T47D (cell line): Measurements from ENCODE around the gene WFDC6.
"Not testable (repeated sequence)": the region's sequence is repeated elsewhere in the genome, so short reads cannot be mapped to it uniquely, and the experiment has no call there.

Source experiments
- DNase-seq, 2 experiments: peaks; one replicate each; pipeline versions ENCODE4 v3.0.0 to v3.0.0-alpha.2; 2011 to 2012; ENCODE audit warnings: low read depth in 1 of 2, low spot score in 1 of 2
- JUND ChIP-seq: IDR thresholded peaks from 2 replicates; pipeline ENCODE4 v1.6.1; 2012; ENCODE audit warnings: low read depth
- in situ Hi-C: cut with HindIII; loops from 2 replicates; pipeline ENCODE4 v1.10.0; 2016; ENCODE audit warnings: low sequenced_read_pairs, low pct_unique_long_range_greater_than_20kb

Gene WFDC6

DNA sequence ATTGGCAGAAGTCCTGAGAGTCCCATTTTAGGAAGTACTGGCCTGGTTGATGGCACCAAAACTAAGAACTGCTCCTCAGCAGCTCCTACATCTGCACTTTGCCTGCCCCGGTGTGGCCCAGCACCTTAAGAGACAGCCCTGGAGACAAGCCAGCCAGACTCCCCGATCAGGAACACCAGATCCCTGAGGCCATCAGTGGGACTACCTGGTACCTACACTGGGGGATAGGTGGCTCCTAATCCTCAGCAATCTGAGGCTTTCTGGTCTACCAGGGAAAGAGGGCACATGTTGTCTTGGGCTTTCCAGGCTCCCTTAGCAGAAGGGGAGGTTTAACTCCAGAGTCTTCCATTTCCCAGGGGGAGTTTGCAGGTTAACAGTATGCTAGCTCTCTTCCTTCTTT lies at the start of gene WFDC6:
Gene WFDC6, minus strand, starts transcription at position 101 of the 400 bp plus-strand sequence. Its CDS starts 75 bp downstream, at position 26.
- TF ChIP-seq JUND = no peak
- in situ Hi-C loops = no loop called here
- DNase-seq = no peak

DNA sequence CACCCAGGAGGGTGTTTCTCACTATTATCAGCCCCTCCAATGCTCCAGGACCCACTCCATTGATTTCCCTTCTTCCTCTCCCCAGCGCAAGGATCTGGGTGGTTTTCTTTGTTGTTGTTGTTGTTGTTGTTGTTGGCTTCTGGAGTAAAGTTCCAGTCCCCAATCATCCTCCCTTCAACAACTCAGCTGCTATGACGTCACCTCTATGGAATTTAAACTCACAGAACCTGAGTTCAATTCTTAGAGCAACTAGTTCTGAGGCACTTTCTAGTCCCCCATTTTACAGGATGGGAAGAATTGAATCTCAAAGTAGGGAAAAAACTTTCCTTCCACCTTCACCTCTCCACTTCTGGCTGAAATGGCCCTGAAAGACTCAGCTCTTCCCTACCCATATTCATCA lies 49.5 kb upstream of the WFDC6 start:
- no peak for TF ChIP-seq JUND
- in situ Hi-C loops = no loop called here
- DNase-seq = peak in 1 of 2 experiments; percentile 12

- in situ Hi-C loops, DNase-seq: not testable (repeated sequence)
Measured at GRCh38 chr20:45585986-45586385, 46.7 kb upstream of the WFDC6 start.

DNA sequence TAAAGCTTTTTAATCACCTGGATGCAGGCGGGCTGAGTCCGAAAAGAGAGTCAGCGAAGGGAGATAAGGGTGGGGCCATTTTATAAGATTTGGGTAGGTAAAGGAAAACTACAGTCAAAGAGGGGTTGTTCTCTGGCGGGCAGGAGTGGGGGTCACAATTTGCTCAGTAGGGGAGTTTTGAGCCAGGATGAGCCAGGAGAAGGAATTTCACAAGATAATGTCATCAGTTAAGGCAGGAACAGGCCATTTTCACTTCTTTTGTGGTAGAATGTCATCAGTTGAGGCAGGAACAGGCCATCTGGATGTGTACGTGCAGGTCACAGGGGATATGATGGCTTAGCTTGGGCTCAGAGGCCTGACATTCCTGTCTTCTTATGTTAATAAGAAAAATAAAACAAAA lies 45.0 kb upstream of the WFDC6 start:
- in situ Hi-C loops, DNase-seq: not testable (repeated sequence)

- in situ Hi-C loops = no loop called here
- no peak for DNase-seq
- TF ChIP-seq JUND = no peak
Measured at GRCh38 chr20:45583502-45583901, 44.2 kb upstream of the WFDC6 start.

DNA sequence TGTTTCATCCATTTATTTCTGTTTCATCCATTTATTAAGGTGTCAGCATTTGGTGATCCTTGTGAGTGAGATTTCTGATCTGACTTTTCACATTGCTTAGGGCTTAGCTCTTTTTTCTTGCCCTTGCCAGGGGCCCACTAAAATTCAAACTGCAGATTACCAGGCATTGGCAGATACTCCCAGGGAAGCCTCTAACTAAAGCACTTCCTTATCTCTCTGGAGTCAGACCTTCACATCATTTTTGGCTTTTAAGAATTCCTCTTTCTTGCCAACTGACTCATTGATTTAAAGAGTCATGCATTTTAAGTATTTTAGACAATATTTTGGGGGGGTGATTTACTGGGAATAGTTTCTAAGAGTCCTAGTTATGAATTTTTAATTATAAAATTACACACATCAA lies 42.4 kb upstream of the WFDC6 start:
- DNase-seq = no peak
- no peak for TF ChIP-seq JUND
- in situ Hi-C loops = no loop called here

DNA sequence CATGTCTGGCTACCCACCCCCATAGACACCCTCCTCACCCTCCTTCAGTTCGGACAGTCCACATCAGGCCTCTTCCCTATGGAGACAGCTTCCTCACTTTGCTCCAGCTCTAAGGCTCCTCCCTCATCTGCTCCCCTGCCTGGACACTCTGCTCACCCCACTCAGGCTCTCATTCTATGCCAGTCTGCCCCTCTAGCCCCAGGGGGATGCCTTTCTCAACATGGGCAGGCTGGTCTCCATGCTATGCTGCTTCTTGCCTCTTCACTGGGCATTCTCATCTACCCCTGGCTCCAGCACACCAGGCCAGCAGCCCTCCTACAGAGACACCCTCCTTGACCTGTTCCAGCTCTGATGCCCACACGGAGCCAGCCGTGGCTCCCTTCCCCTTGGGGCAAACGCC lies 39.9 kb upstream of the WFDC6 start, which contains the start of gene WFDC8:
Gene WFDC8, minus strand, starts transcription at position 101 of the 400 bp plus-strand sequence. Its CDS starts 37 bp downstream, at position 64.
- in situ Hi-C loops = no loop called here
- no peak for DNase-seq
- TF ChIP-seq JUND = no peak

- in situ Hi-C loops = no loop called here
- no peak for DNase-seq
Measured at GRCh38 chr20:45578231-45578630, 38.9 kb upstream of the WFDC6 start.

GRCh38 chr20:45576995-45577394 lies 37.7 kb upstream of the WFDC6 start:
- no peak for DNase-seq
- in situ Hi-C loops = no loop called here
- no peak for TF ChIP-seq JUND

More at GRCh38 chr20:45578231-45578630, 38.9 kb upstream of the WFDC6 start:
- no peak for TF ChIP-seq JUND

GRCh38 chr20:45575931-45576330 lies 36.6 kb upstream of the WFDC6 start:
- in situ Hi-C loops = no loop called here
- TF ChIP-seq JUND = no peak
- no peak for DNase-seq

GRCh38 chr20:45569650-45570049 lies 30.4 kb upstream of the WFDC6 start:
- in situ Hi-C loops = not testable (repeated sequence)

DNA sequence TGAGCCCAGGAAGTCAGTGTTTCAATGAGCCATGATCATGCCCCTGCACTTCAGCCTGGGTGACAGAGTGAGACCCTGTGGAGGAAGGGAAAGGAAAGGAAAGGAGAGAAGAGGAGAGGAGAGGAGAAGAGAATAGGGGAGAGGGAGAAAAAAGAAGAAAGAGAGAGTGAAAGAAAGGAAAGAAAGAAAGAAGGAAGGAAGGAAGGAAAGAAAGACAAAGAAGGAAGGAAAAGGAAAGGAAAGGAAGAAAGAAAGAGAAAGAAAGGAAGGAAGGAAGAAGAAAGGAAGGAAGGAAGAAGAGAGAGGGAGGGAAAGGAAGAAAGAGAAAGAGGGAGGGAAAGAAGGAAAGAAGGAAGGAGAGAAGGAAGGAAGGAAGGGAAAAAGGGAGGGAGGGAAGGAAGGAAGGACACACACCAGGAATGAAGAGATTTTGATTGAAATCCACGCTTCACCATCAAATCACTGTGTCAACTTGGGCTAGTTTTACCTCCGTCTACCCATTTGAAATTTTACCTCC lies 25.5 kb upstream of the WFDC6 start:
- no peak for TF ChIP-seq JUND
- in situ Hi-C loops = no loop called here

More at GRCh38 chr20:45569650-45570049, 30.4 kb upstream of the WFDC6 start:
- DNase-seq = not testable (repeated sequence)

DNA sequence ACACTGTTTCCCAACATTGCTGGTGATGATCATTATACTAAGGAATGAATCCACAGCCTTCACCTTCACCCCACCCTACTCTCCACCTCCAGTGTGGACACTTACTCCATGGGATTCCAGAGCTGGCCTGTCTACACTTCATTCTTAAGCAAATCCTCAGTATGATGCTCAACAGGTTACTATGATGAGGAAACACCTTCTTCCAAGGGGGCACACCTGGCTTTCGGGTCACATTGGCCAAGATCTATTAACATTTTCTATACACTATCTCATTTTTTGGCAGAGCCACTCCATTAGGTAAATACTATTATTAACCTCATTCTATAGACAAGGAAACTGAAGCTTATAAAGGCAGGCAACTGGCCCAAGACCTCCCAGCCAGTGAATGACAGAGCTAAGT lies 15.9 kb upstream of the WFDC6 start:
- no peak for DNase-seq
- no peak for TF ChIP-seq JUND
- in situ Hi-C loops = no loop called here

More for the DNA sequence above, 25.5 kb upstream of the WFDC6 start:
- DNase-seq = no peak

DNA sequence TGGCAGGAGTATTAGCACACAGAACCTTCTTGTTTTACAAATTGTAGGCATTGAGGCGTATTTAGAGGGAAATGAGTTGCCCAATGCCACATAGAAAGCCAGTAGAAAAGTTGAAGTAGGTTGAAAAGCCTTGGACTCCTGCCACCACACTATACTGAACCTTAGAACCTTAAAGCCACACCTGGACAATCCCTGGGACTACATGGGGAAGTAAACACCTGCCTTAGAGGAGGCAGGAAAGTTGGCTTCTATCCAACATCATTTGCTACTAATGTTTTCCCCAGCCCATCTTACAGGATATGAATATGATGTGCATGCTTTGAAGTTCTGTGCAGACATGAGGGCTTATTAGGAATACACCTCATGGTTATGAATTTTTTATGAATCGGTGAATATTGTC lies 13.2 kb upstream of the WFDC6 start:
- DNase-seq = no peak
- in situ Hi-C loops = no loop called here
- no peak for TF ChIP-seq JUND

- in situ Hi-C loops = no loop called here
- DNase-seq = no peak
- TF ChIP-seq JUND = no peak
Measured at GRCh38 chr20:45550765-45551164, 11.5 kb upstream of the WFDC6 start.
